Measurements from ENCODE around the gene MRPS15.
A peak's percentile ranks its signal among the peaks of the same experiment; 100 is the strongest.

The MRPS15 gene

DNA sequence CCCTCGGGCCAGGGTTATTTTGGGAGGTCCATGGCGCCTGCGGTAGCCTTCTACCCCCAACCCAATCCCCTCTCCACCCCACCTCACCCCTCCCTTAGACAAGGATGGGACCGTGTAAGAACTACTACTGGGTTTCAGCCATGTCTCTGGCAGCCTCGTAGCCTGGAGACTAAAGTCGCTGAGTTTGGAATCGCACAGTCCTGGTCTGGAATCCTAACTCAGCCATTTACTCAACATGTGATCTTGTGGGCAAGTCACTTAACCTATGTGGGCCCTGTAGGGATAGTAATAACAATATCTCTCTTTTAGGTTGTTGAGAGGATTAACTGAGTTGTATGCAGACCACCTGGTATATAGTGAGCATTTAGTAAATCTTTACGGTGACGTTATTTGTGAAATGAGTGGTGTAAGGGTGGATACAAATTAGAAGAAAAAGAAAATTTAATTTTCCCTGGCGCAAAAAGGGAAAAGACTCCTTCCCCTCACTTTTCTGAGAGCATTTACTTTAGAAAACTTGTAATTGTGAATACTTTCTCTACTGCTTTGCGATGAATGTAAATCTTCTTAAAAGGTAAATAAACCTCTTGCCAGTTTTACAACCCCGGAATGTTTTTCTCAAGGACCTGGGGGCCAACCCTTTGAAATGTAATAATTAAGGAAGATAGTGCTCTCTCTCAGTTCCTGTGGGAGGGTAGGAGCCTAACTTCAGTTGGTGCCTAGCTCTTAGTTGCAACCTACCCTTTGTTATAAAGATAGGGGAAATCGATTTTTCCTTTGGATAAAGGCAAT is 615 bp upstream of the MRPS15 start:
- no peak overlapping the region for H2BK120ac ChIP-seq (ENCODE audit: low read depth, low read length)
- no peaks in the 10 kb centered on the region for H3K27me3 ChIP-seq (ENCODE audit: insufficient read depth, low read length, poor library complexity)
- no peak overlapping the region for H2BK15ac ChIP-seq (replicated peaks; ENCODE audit: low read depth)
- H2BK5ac ChIP-seq (ENCODE audit: low read length): peak overlapping the region; percentile 1
- peaks cover 11% of the 10 kb centered on the region for H3K36me3 ChIP-seq (ENCODE audit: control insufficient read depth, insufficient read depth, low read length)
- H4K8ac ChIP-seq (ENCODE audit: low read depth, low read length): peak overlapping the region; percentile 17
- peak overlapping the region; percentile 87 for H3K56ac ChIP-seq (ENCODE audit: low read length)
- no peak overlapping the region for H4K5ac ChIP-seq (ENCODE audit: low read length)
- peaks cover 5% of the 10 kb centered on the region for H3K4me1 ChIP-seq (ENCODE audit: control insufficient read depth, low read depth, low read length)
- peaks cover 11% of the 10 kb centered on the region for H3K79me1 ChIP-seq (ENCODE audit: low read length)
- no CpG with 5 or more reads among the region's 13 CpGs for WGBS (ENCODE audit: extremely low coverage, insufficient coverage, low lambda C conversion rate)
- peak overlapping the region; percentile 50 for H3K4me3 ChIP-seq (ENCODE audit: low read length)
- H3K9ac ChIP-seq (ENCODE audit: low read length): peak overlapping the region; percentile 98
- H3K18ac ChIP-seq (ENCODE audit: low read length): peak overlapping the region; percentile 85
- peaks cover 3% of the 10 kb centered on the region for H3K79me2 ChIP-seq (ENCODE audit: control insufficient read depth, insufficient read depth, low read length)
- no peak overlapping the region for H3K4ac ChIP-seq (ENCODE audit: low read depth, low read length)
- H3K4me2 ChIP-seq (ENCODE audit: low read length): peak overlapping the region; percentile 28
- peak overlapping the region; percentile 81 for H3K27ac ChIP-seq (ENCODE audit: low read depth, low read length)
- no peak overlapping the region for H2AK5ac ChIP-seq (ENCODE audit: low read length)
- no peak overlapping the region for H3K23ac ChIP-seq (ENCODE audit: low read length)
- peak; percentile 84 for DNase-seq

DNA sequence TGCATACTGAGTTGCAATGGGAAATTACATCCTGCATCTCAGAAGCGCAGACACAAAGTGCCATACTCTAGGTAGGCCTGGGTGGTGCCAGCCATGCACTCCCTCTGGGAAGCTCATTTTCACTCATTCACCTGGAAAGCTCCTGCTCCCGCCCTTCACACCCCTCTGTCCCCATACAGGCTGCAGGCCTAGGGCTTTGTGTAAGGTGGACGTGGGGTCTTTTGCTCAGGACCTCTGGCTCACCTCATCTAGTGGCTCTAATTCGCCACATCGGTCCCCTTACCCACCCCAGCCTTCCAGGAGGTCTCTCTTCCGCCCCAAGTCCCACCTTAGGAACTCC is 751 bp downstream of the MRPS15 start:
- peak overlapping the region; percentile 100 for H3K4me3 ChIP-seq (ENCODE audit: low read length)
- peaks cover 15% of the 10 kb centered on the region for H3K36me3 ChIP-seq (ENCODE audit: control insufficient read depth, insufficient read depth, low read length)
- no peak overlapping the region for H3K4ac ChIP-seq (ENCODE audit: low read depth, low read length)
- no peak overlapping the region for H2AK5ac ChIP-seq (ENCODE audit: low read length)
- peak overlapping the region; percentile 61 for H3K27ac ChIP-seq (ENCODE audit: low read depth, low read length)
- H3K56ac ChIP-seq (ENCODE audit: low read length): peak overlapping the region; percentile 100
- H3K27me3 ChIP-seq (ENCODE audit: insufficient read depth, low read length, poor library complexity): no peaks in the 10 kb centered on the region
- no CpG with 5 or more reads among the region's 6 CpGs for WGBS (ENCODE audit: extremely low coverage, insufficient coverage, low lambda C conversion rate)
- H3K4me1 ChIP-seq (ENCODE audit: control insufficient read depth, low read depth, low read length): peaks cover 5% of the 10 kb centered on the region
- peaks cover 11% of the 10 kb centered on the region for H3K79me1 ChIP-seq (ENCODE audit: low read length)
- H3K18ac ChIP-seq (ENCODE audit: low read length): peak overlapping the region; percentile 16
- H3K4me2 ChIP-seq (ENCODE audit: low read length): peak overlapping the region; percentile 92
- H2BK5ac ChIP-seq (ENCODE audit: low read length): peak overlapping the region; percentile 78
- H3K9ac ChIP-seq (ENCODE audit: low read length): peak overlapping the region; percentile 98
- H2BK15ac ChIP-seq (replicated peaks; ENCODE audit: low read depth): no peak overlapping the region
- no peak overlapping the region for H3K23ac ChIP-seq (ENCODE audit: low read length)
- no peak overlapping the region for H4K8ac ChIP-seq (ENCODE audit: low read depth, low read length)
- no peak overlapping the region for H4K5ac ChIP-seq (ENCODE audit: low read length)
- peaks cover 3% of the 10 kb centered on the region for H3K79me2 ChIP-seq (ENCODE audit: control insufficient read depth, insufficient read depth, low read length)
- peak; percentile 50 for DNase-seq
- no peak overlapping the region for H2BK120ac ChIP-seq (ENCODE audit: low read depth, low read length)

GRCh38 chr1:36458910-36459309 is 5.3 kb downstream of the MRPS15 start:
- Histone ChIP-seq H2BK5ac (ENCODE audit: low read length) (no peak overlapping the region), H3K79me1 (ENCODE audit: low read length) (peaks cover 11% of the 10 kb centered on the region), H3K4me1 (ENCODE audit: control insufficient read depth, low read depth, low read length) (no peaks in the 10 kb centered on the region), H2BK15ac (replicated peaks; ENCODE audit: low read depth) (no peak overlapping the region), H3K36me3 (ENCODE audit: control insufficient read depth, insufficient read depth, low read length) (peaks cover 34% of the 10 kb centered on the region), H3K23ac (ENCODE audit: low read length) (no peak overlapping the region), H2BK120ac (ENCODE audit: low read depth, low read length) (no peak overlapping the region), H3K79me2 (ENCODE audit: control insufficient read depth, insufficient read depth, low read length) (peaks cover 3% of the 10 kb centered on the region), H2AK5ac (ENCODE audit: low read length) (no peak overlapping the region), H3K27ac (ENCODE audit: low read depth, low read length) (no peak overlapping the region), H3K4ac (ENCODE audit: low read depth, low read length) (no peak overlapping the region), H3K4me3 (ENCODE audit: low read length) (no peak overlapping the region), H3K18ac (ENCODE audit: low read length) (no peak overlapping the region), H3K9ac (ENCODE audit: low read length) (no peak overlapping the region), H3K56ac (ENCODE audit: low read length) (no peak overlapping the region), H3K4me2 (ENCODE audit: low read length) (no peak overlapping the region), H3K27me3 (ENCODE audit: insufficient read depth, low read length, poor library complexity) (no peaks in the 10 kb centered on the region), H4K5ac (ENCODE audit: low read length) (no peak overlapping the region), H4K8ac (ENCODE audit: low read depth, low read length) (no peak overlapping the region)
- WGBS (ENCODE audit: extremely low coverage, insufficient coverage, low lambda C conversion rate): no CpG with 5 or more reads among the region's 3 CpGs
- no peak for DNase-seq

GRCh38 chr1:36457691-36458090 is 6.5 kb downstream of the MRPS15 start:
- no peaks in the 10 kb centered on the region for H3K79me2 ChIP-seq (ENCODE audit: control insufficient read depth, insufficient read depth, low read length)
- no peak overlapping the region for H3K9ac ChIP-seq (ENCODE audit: low read length)
- H3K27ac ChIP-seq (ENCODE audit: low read depth, low read length): no peak overlapping the region
- DNase-seq: no peak
- WGBS (ENCODE audit: extremely low coverage, insufficient coverage, low lambda C conversion rate): no CpG with 5 or more reads among the region's 5 CpGs
- no peak overlapping the region for H3K4me2 ChIP-seq (ENCODE audit: low read length)
- no peaks in the 10 kb centered on the region for H3K27me3 ChIP-seq (ENCODE audit: insufficient read depth, low read length, poor library complexity)
- no peak overlapping the region for H2BK15ac ChIP-seq (replicated peaks; ENCODE audit: low read depth)
- no peak overlapping the region for H3K18ac ChIP-seq (ENCODE audit: low read length)
- peaks cover 36% of the 10 kb centered on the region for H3K36me3 ChIP-seq (ENCODE audit: control insufficient read depth, insufficient read depth, low read length)
- H3K56ac ChIP-seq (ENCODE audit: low read length): no peak overlapping the region
- H3K23ac ChIP-seq (ENCODE audit: low read length): no peak overlapping the region
- H2AK5ac ChIP-seq (ENCODE audit: low read length): no peak overlapping the region
- no peaks in the 10 kb centered on the region for H3K4me1 ChIP-seq (ENCODE audit: control insufficient read depth, low read depth, low read length)
- H2BK120ac ChIP-seq (ENCODE audit: low read depth, low read length): no peak overlapping the region
- peaks cover 8% of the 10 kb centered on the region for H3K79me1 ChIP-seq (ENCODE audit: low read length)
- H3K4ac ChIP-seq (ENCODE audit: low read depth, low read length): no peak overlapping the region
- H3K4me3 ChIP-seq (ENCODE audit: low read length): no peak overlapping the region
- no peak overlapping the region for H4K8ac ChIP-seq (ENCODE audit: low read depth, low read length)
- H2BK5ac ChIP-seq (ENCODE audit: low read length): no peak overlapping the region
- no peak overlapping the region for H4K5ac ChIP-seq (ENCODE audit: low read length)

DNA sequence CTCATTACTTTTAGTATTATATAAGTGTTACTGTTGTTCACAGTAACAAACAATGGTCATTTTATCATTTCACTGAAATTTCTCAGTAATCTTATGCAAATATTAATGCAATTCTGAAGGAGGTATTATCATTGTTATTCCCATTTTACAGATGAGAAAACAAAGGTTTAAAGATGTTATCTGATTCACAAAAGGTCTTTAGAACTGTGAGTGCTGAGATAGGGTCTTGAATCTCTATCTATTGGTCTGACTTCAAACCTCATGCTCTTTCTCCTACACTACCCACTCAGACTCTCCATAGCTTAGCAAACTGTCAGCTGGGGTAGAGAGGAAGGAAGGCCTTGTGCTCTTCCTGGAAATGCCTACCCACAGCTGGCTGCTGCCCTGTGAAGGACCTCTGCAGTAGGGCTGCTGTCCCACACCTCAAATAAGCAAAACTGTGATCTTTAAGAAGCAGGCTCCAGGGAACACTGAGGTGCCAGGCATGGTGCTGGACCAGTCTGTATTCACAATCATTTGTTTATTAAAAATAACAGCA is 7.7 kb downstream of the MRPS15 start:
- no peak for DNase-seq
- Histone ChIP-seq H3K79me1 (ENCODE audit: low read length) (peaks cover 1% of the 10 kb centered on the region), H3K27ac (ENCODE audit: low read depth, low read length) (no peak overlapping the region)

DNA sequence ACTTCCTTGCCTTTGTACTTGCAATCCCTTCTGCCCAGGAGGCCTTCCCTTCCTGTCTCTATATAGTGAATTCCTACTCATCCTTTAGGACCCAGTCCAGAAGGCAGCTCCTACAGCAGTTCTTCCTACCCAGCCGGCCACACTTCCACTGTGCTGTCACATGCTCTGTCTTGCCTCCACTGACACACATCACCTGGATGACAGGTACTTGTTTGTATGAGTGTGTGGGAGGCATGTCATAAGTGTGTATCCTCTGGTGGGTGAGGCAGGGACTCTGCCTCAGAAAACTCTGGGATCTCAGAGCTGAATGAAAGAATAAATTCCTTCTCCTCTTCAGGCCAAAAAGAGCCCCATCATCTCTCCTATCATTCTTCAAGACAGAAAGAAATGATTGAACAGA is 8.8 kb downstream of the MRPS15 start:
- Histone ChIP-seq H4K5ac (ENCODE audit: low read length) (no peak overlapping the region), H3K36me3 (ENCODE audit: control insufficient read depth, insufficient read depth, low read length) (peaks cover 27% of the 10 kb centered on the region), H3K27ac (ENCODE audit: low read depth, low read length) (no peak overlapping the region), H3K4me1 (ENCODE audit: control insufficient read depth, low read depth, low read length) (no peaks in the 10 kb centered on the region), H2BK15ac (replicated peaks; ENCODE audit: low read depth) (no peak overlapping the region), H3K23ac (ENCODE audit: low read length) (no peak overlapping the region), H4K8ac (ENCODE audit: low read depth, low read length) (no peak overlapping the region), H3K79me2 (ENCODE audit: control insufficient read depth, insufficient read depth, low read length) (no peaks in the 10 kb centered on the region), H3K27me3 (ENCODE audit: insufficient read depth, low read length, poor library complexity) (no peaks in the 10 kb centered on the region), H3K4ac (ENCODE audit: low read depth, low read length) (no peak overlapping the region), H2BK5ac (ENCODE audit: low read length) (no peak overlapping the region), H3K18ac (ENCODE audit: low read length) (no peak overlapping the region), H3K4me2 (ENCODE audit: low read length) (no peak overlapping the region), H2AK5ac (ENCODE audit: low read length) (no peak overlapping the region), H2BK120ac (ENCODE audit: low read depth, low read length) (no peak overlapping the region), H3K56ac (ENCODE audit: low read length) (no peak overlapping the region), H3K79me1 (ENCODE audit: low read length) (no peaks in the 10 kb centered on the region), H3K9ac (ENCODE audit: low read length) (no peak overlapping the region), H3K4me3 (ENCODE audit: low read length) (no peak overlapping the region)
- DNase-seq: no peak
- no CpG with 5 or more reads among the region's 1 CpG for WGBS (ENCODE audit: extremely low coverage, insufficient coverage, low lambda C conversion rate)

More for the DNA sequence above, 7.7 kb downstream of the MRPS15 start:
- H2BK5ac ChIP-seq (ENCODE audit: low read length): no peak overlapping the region
- no peak overlapping the region for H3K4ac ChIP-seq (ENCODE audit: low read depth, low read length)
- H3K23ac ChIP-seq (ENCODE audit: low read length): no peak overlapping the region
- H3K4me1 ChIP-seq (ENCODE audit: control insufficient read depth, low read depth, low read length): no peaks in the 10 kb centered on the region
- no peaks in the 10 kb centered on the region for H3K27me3 ChIP-seq (ENCODE audit: insufficient read depth, low read length, poor library complexity)
- H4K5ac ChIP-seq (ENCODE audit: low read length): no peak overlapping the region
- no peak overlapping the region for H3K4me2 ChIP-seq (ENCODE audit: low read length)
- no peak overlapping the region for H2BK15ac ChIP-seq (replicated peaks; ENCODE audit: low read depth)
- no peak overlapping the region for H3K56ac ChIP-seq (ENCODE audit: low read length)
- H3K18ac ChIP-seq (ENCODE audit: low read length): no peak overlapping the region
- H2AK5ac ChIP-seq (ENCODE audit: low read length): no peak overlapping the region
- no peak overlapping the region for H3K4me3 ChIP-seq (ENCODE audit: low read length)
- H4K8ac ChIP-seq (ENCODE audit: low read depth, low read length): no peak overlapping the region
- no peak overlapping the region for H3K9ac ChIP-seq (ENCODE audit: low read length)
- no peak overlapping the region for H2BK120ac ChIP-seq (ENCODE audit: low read depth, low read length)
- peaks cover 35% of the 10 kb centered on the region for H3K36me3 ChIP-seq (ENCODE audit: control insufficient read depth, insufficient read depth, low read length)
- no peaks in the 10 kb centered on the region for H3K79me2 ChIP-seq (ENCODE audit: control insufficient read depth, insufficient read depth, low read length)

All from mesendoderm (in vitro differentiated cells).